Endothelial cell of umbilical vein (primary cell): ENCODE results near the gene ZBP1.

Source experiments
- JUN ChIP-seq: IDR thresholded peaks from 2 replicates; pipeline ENCODE4 v1.6.1; 2011; ENCODE audit warnings: borderline replicate concordance, low read depth; ENCODE audit not compliant: insufficient read length, insufficient read depth
- POLR2A ChIP-seq: IDR thresholded peaks from 2 replicates; pipeline ENCODE4 v1.6.1; 2012; ENCODE audit warnings: low read depth, mild to moderate bottlenecking, control low read depth, low read length

- TF ChIP-seq POLR2A (no peak), JUN (no peak)
Measured at GRCh38 chr20:57661746-57662455, 41.7 kb upstream of the ZBP1 start.
